ENCODE data around the gene AVP.

The AVP gene

GRCh38 chr20:3039426-3039825 is 45.1 kb downstream of the AVP start:
- TF ChIP-seq MYC (IDR thresholded peaks at IDR 0.05; ENCODE audit: low read depth, low read length) (no peak), CTCF (IDR thresholded peaks at IDR 0.05; ENCODE audit: low read depth, low read length) (no peak), POLR2A (IDR thresholded peaks at IDR 0.05; ENCODE audit: extremely low read depth, insufficient read length) (no peak)
- TF ChIP-seq, protein P1, sequence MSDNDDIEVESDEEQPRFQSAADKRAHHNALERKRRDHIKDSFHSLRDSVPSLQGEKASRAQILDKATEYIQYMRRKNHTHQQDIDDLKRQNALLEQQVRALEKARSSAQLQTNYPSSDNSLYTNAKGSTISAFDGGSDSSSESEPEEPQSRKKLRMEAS (IDR thresholded peaks at IDR 0.05; ENCODE audit: low read depth, low read length): no peak
- no peak overlapping the region for H3K4me3 ChIP-seq (ENCODE audit: low read depth, low read length)

GRCh38 chr20:3038454-3038853 is 46.1 kb downstream of the AVP start:
- TF ChIP-seq MYC (IDR thresholded peaks at IDR 0.05; ENCODE audit: low read depth, low read length) (no peak), CTCF (IDR thresholded peaks at IDR 0.05; ENCODE audit: low read depth, low read length) (no peak), POLR2A (IDR thresholded peaks at IDR 0.05; ENCODE audit: extremely low read depth, insufficient read length) (no peak)
- TF ChIP-seq, protein P1 (IDR thresholded peaks at IDR 0.05; ENCODE audit: low read depth, low read length): no peak
- H3K4me3 ChIP-seq (ENCODE audit: low read depth, low read length): no peak overlapping the region
- DNase-seq (ENCODE audit: low read depth): no peak

More at GRCh38 chr20:3039426-3039825, 45.1 kb downstream of the AVP start:
- DNase-seq (ENCODE audit: low read depth): no peak

- no peak for DNase-seq (ENCODE audit: low read depth)
- no peak overlapping the region for H3K4me3 ChIP-seq (ENCODE audit: low read depth, low read length)
- no peak for TF ChIP-seq MYC (IDR thresholded peaks at IDR 0.05; ENCODE audit: low read depth, low read length)
- TF ChIP-seq POLR2A (IDR thresholded peaks at IDR 0.05; ENCODE audit: extremely low read depth, insufficient read length): no peak
- no peak for TF ChIP-seq CTCF (IDR thresholded peaks at IDR 0.05; ENCODE audit: low read depth, low read length)
- TF ChIP-seq, protein P1 (IDR thresholded peaks at IDR 0.05; ENCODE audit: low read depth, low read length): no peak
Measured at GRCh38 chr20:3037654-3038053, 46.9 kb downstream of the AVP start.

GRCh38 chr20:3032624-3033023 is 51.9 kb downstream of the AVP start:
- DNase-seq (ENCODE audit: low read depth): no peak
- H3K4me3 ChIP-seq (ENCODE audit: low read depth, low read length): no peak overlapping the region
- no peak for TF ChIP-seq POLR2A (IDR thresholded peaks at IDR 0.05; ENCODE audit: extremely low read depth, insufficient read length)
- TF ChIP-seq MYC (IDR thresholded peaks at IDR 0.05; ENCODE audit: low read depth, low read length): no peak
- TF ChIP-seq CTCF (IDR thresholded peaks at IDR 0.05; ENCODE audit: low read depth, low read length): no peak
- TF ChIP-seq, protein P1 (IDR thresholded peaks at IDR 0.05; ENCODE audit: low read depth, low read length): no peak

All from NB4 (cell line).